Memory B cell (primary cell): ENCODE data around the gene UBE2S.

Source experiments
- ATAC-seq: fragments of 150-1000 bp; cut with Tn5 transposase; 2 replicates; pipeline ENCODE4 v1.10.0; 2021; ENCODE audit warnings: low read depth, mild to moderate bottlenecking, moderate library complexity
- DNase-seq, 2 donors: peaks; one replicate each; pipeline ENCODE4 v3.0.0; 2022; ENCODE audit warnings: low spot score in 2 of 2
- H3K27ac Mint-ChIP-seq: one replicate; pipeline ENCODE4 v1.8.0; 2022; ENCODE audit warnings: mild to moderate bottlenecking, moderate library complexity, mixed read lengths
- H3K27me3 Mint-ChIP-seq: one replicate; pipeline ENCODE4 v1.8.0; 2022; ENCODE audit warnings: mixed read lengths
- H3K36me3 Mint-ChIP-seq: one replicate; pipeline ENCODE4 v1.8.0; 2022; ENCODE audit warnings: mild to moderate bottlenecking, mixed read lengths
- H3K4me1 Mint-ChIP-seq: one replicate; pipeline ENCODE4 v1.8.0; 2022; ENCODE audit warnings: mixed read lengths
- H3K4me3 Mint-ChIP-seq: one replicate; pipeline ENCODE4 v1.8.0; 2022; ENCODE audit warnings: mild to moderate bottlenecking, moderate library complexity, mixed read lengths
- H3K9me3 Mint-ChIP-seq: one replicate; pipeline ENCODE4 v1.8.0; 2022; ENCODE audit warnings: mixed read lengths

Gene UBE2S

DNA sequence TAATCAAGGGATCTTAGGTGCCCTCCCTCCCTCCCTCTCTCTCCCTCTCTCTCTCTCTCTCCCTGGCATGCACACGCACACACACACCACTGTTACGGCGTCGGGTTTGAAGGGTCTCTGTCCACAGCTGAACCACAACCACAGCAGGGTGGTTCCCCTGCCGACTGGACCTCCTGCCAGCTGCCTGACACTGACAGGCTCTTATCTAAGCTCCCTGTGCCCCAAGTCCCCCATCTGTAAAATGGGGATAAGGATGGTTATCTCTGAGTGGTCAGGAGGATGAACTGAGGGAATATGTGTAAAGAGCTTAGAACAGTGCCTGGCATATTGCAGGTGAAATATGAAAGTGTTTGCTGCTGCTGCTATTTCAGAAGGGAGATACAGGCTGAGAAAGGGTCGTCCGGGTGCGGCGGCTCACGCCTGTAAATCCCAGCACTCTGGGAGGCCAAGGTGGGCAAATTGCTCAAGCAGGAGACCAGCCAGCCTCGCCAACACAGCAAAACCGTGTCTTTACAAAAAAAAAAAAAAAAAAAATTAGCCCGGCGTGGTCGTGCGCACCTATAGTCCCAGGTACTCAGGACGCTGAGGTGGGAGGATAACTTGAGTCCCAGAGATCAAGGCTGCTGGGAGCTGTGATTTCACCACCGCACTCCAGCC is 36.4 kb upstream of the UBE2S start:
- peaks cover 3% of the 10 kb centered on the region for H3K9me3 Mint-ChIP-seq
- H3K4me1 Mint-ChIP-seq: peaks cover 20% of the 10 kb centered on the region
- no peak overlapping the region for H3K4me3 Mint-ChIP-seq
- H3K27ac Mint-ChIP-seq: no peak overlapping the region
- DNase-seq (no peak), ATAC-seq (no peak)
- peaks cover 37% of the 10 kb centered on the region for H3K27me3 Mint-ChIP-seq
- peaks cover 6% of the 10 kb centered on the region for H3K36me3 Mint-ChIP-seq

DNA sequence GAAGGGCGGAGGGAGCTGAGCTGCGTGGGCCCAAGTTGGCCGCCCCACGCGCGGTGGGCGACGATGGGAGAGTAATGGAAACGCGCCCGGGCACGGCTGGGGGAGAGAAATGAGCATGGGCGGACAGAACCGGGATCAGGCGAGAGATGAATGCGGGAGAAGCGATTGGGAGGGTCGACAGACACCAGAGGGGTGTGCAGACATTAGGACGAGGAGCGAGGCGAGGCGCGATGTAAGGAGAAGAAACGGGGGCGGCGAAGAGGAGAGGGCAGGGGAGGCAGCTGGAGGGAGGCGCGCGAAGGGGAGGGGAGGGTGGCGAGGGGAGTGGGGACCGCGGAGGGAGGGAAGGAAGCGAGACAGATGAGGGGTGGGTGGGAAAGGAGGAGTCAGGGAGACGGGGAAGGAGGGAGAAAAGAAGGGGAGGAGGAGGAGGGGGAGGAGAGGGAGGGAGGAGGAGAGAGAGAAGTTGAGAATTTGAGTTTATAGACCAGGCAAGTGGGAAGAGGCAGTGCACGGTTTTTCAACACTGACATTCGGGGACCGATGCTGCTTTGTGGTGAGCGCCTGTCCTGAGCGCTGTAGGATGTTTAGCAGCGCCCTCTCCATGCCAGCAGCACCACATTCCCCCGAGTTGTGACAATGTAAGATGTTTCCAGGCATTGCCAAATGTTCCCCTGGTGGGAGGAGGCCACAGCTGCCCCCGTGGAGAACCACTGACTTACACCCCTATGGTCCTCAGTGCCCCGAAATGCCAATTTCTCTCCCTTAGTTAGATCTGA is 35.6 kb upstream of the UBE2S start, which contains the start of gene SHISA7:
SHISA7 (minus strand) TSS at position 256 of the 779 bp plus-strand sequence. CDS start 437 bp downstream, outside the sequence.
- DNase-seq: no peak
- no peak for ATAC-seq
- no peak within 1 kb of the TSS for H3K27ac Mint-ChIP-seq
- peaks cover 40% of the 10 kb centered on the region for H3K27me3 Mint-ChIP-seq
- H3K4me1 Mint-ChIP-seq: peaks cover 20% of the 10 kb centered on the region
- no peak within 1 kb of the TSS for H3K4me3 Mint-ChIP-seq
- peaks cover 3% of the 10 kb centered on the region for H3K9me3 Mint-ChIP-seq
- H3K36me3 Mint-ChIP-seq: peaks cover 6% of the 10 kb centered on the region

DNA sequence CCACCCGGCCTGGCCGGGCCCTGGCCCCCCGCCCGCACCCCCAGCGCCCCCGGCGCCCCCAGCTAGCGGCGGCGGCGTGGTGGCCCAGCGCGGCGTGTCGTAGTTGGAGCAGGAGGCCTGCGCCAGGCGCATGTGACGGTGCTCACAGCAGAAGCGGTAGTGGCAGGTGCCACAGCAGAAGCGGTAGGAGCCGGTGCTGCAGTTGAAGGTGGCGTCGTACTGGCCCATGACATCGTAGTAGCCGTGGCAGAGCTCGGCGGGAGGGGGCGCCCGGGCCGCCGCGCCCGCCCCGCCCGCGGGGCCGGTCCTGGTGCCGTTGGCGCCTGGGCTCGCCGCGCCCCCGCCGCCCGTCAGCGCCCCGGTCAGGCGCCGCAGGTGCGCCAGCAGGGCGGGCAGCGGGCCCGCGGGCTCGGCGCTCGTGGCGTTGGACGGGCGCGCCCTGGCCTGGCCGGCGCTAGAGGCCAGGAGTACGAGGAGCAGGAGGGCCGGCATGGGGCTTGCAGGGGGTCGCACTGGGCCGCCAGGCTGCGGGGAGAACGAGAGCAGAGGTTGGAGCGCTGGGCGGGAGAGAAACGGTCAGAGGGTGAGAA is 34.9 kb upstream of the UBE2S start:
- Mint-ChIP-seq H3K4me1 (peaks cover 20% of the 10 kb centered on the region), H3K27me3 (peaks cover 40% of the 10 kb centered on the region), H3K9me3 (peaks cover 3% of the 10 kb centered on the region), H3K4me3 (no peak overlapping the region), H3K27ac (no peak overlapping the region), H3K36me3 (peaks cover 6% of the 10 kb centered on the region)
- DNase-seq (peak in 1 of 2 donors; percentile 33), ATAC-seq (peak; percentile 58)

DNA sequence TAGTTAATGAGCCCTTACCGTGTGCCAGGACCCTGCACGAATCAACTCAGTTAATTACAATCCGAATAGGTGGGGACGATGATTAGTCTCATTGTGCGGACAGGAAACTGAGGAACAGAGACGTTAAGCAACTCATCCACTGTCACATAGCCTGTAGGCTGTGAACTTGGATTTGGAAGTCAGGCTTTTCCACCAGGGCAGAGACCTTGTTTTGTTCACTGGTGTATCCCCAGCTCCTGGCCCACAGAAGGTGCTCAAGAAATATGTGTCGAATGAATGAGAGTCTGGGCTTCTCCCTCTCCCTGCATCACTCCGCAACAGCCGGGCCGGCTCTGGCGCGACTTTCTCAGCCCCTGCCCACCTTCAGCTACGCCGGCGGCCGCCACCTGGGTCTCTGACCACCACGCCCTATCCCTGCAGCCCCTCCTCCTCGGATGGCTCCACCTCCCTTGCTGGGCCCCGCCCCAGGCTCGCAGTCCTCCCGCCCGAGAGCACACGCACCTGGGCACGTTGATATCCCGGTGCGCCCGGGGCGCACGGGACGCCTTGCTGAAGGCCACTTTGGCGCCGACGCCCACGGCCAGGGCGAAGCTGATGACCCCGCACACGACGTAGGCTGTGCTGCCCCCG is 34.2 kb upstream of the UBE2S start:
- peaks cover 42% of the 10 kb centered on the region for H3K27me3 Mint-ChIP-seq
- H3K4me3 Mint-ChIP-seq: peak overlapping the region; percentile 21
- H3K4me1 Mint-ChIP-seq: peaks cover 22% of the 10 kb centered on the region
- ATAC-seq: peak; percentile 35
- DNase-seq: peak in 1 of 2 donors; percentile 22
- peak overlapping the region; percentile 19 for H3K27ac Mint-ChIP-seq
- H3K9me3 Mint-ChIP-seq: peaks cover 3% of the 10 kb centered on the region
- H3K36me3 Mint-ChIP-seq: peaks cover 6% of the 10 kb centered on the region

DNA sequence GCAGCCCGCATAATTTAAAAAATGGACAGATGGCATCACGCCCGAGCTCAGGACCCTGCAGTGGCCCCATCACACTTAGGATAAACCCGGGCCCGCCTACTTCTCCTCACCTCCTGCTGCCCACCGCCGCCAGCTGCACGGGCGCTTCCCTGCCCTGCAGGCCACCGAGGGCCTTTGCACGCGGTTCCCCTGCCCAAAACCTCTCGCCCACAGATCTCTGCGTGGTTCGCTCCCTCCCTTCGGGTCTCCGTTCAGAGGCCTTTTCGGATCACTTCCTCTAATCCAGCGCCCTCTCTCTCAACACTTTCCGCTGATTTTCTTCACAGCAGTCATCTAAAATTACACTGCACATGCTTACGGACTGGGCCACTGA is 33.7 kb upstream of the UBE2S start:
- H3K36me3 Mint-ChIP-seq: peaks cover 6% of the 10 kb centered on the region
- peaks cover 3% of the 10 kb centered on the region for H3K9me3 Mint-ChIP-seq
- peak overlapping the region; percentile 21 for H3K4me3 Mint-ChIP-seq
- peaks cover 46% of the 10 kb centered on the region for H3K27me3 Mint-ChIP-seq
- H3K27ac Mint-ChIP-seq: peak overlapping the region; percentile 19
- ATAC-seq: peak; percentile 61
- peak; percentile 32 to 39 for DNase-seq
- peaks cover 22% of the 10 kb centered on the region for H3K4me1 Mint-ChIP-seq

DNA sequence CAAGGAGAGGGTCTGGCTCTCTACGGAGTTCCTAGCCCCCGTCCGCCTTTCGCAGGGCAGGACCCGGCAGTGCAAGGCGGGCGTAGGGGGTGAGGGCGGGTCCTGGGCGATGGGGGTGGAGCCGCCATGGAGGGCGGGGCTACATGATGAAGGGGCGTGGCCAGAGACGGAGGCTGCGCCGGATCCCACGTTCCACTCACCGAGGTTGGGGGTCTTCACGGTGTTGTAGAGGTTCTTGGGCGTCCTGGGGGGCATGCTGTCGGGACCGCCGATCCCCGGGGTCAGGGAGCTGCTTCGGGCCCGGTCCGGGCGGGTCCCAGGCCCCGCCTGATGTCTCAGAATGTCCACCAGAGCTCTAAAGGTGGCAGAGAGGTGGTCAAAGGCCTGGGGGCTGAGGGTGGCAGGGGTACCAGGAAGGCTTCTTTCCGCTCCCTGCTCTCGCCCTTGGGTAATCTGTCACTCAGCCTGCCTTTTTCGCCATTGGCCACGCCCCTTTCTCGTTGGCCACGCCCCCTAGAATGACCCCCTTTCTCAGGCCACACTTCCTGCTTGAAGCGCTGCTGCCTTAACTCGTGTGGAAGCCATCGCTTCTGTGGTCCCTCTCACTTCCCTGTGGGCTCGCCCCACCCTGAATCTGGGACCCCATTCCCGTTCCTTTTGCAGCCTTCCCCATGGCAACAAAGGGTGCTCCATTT is 33.0 kb upstream of the UBE2S start:
- H3K27me3 Mint-ChIP-seq: peaks cover 44% of the 10 kb centered on the region
- DNase-seq (peak in 1 of 2 donors; percentile 16), ATAC-seq (no peak)

DNA sequence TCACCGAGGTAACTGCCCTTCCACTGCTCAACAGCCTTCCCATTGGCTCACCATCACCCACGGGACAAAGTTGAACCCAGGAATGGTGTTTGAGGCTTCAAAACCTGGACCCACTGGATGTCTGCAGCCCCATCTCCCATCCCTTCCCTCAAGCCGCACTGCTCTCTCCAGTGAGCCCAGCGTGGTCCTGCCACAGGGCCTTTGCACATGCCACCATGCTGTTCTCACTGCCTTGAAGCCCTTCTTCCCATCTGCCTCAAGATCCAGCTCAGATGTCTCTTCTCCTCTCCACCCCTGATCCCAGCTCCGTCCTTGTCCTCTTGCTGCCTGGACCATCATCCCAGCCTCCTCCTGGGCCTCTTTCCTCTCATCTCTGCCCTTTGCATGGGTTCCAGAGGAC is 31.5 kb upstream of the UBE2S start:
- Mint-ChIP-seq H3K27me3 (peaks cover 38% of the 10 kb centered on the region), H3K4me3 (no peak overlapping the region), H3K36me3 (peaks cover 6% of the 10 kb centered on the region), H3K4me1 (peaks cover 22% of the 10 kb centered on the region), H3K9me3 (peaks cover 3% of the 10 kb centered on the region), H3K27ac (no peak overlapping the region)
- DNase-seq: no peak
- ATAC-seq: no peak

More for the DNA sequence above, 33.0 kb upstream of the UBE2S start:
- Mint-ChIP-seq H3K9me3 (peaks cover 3% of the 10 kb centered on the region), H3K36me3 (peaks cover 6% of the 10 kb centered on the region), H3K4me1 (peaks cover 22% of the 10 kb centered on the region), H3K27ac (no peak overlapping the region), H3K4me3 (no peak overlapping the region)

DNA sequence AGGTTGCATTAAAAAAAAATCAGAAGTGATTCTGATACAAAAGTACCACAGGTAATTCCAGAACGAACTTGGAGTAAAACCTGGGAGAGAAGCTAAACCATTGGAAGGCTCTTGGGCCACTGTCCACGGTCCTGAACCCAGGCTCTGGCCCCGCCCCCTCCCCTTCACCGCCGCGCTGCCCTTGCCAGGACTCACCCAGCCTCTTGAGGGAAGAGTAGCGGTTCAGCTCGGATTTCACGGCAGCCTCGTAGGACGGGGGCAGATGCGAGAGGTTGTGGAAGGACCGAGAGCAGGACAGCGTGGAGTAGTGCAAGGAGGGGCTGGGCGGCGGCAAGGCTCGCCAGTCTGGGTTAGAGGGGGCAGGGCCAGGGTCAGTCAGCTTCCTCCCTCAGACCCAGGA is 29.8 kb upstream of the UBE2S start:
- peaks cover 16% of the 10 kb centered on the region for H3K4me1 Mint-ChIP-seq
- H3K27me3 Mint-ChIP-seq: peaks cover 30% of the 10 kb centered on the region
- no peak overlapping the region for H3K27ac Mint-ChIP-seq
- H3K9me3 Mint-ChIP-seq: peaks cover 3% of the 10 kb centered on the region
- ATAC-seq (no peak), DNase-seq (no peak)
- no peak overlapping the region for H3K4me3 Mint-ChIP-seq
- peaks cover 6% of the 10 kb centered on the region for H3K36me3 Mint-ChIP-seq

DNA sequence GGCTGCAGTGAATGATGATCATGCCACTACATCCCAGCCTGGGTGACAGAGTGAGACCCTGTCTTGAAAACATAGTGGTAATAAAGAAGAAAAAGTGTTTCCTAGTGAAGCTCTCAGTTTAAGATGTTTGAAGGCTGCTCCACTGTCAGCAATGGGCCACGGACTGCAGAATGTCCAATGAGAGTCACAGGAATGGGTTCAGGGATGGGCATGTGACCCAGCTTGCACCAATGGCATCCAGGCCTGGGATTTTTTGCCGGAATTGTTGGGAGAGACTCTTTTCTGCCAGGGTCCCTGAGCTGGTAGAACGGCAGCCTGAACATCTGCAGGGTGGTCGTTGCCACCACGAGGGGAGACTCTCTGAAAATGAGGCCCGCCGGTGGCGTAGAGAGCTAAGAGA is 29.3 kb upstream of the UBE2S start:
- Mint-ChIP-seq H3K36me3 (peaks cover 6% of the 10 kb centered on the region), H3K27me3 (peaks cover 34% of the 10 kb centered on the region), H3K27ac (no peak overlapping the region), H3K4me1 (peaks cover 16% of the 10 kb centered on the region), H3K9me3 (peaks cover 3% of the 10 kb centered on the region), H3K4me3 (no peak overlapping the region)
- no peak for ATAC-seq
- DNase-seq: no peak

DNA sequence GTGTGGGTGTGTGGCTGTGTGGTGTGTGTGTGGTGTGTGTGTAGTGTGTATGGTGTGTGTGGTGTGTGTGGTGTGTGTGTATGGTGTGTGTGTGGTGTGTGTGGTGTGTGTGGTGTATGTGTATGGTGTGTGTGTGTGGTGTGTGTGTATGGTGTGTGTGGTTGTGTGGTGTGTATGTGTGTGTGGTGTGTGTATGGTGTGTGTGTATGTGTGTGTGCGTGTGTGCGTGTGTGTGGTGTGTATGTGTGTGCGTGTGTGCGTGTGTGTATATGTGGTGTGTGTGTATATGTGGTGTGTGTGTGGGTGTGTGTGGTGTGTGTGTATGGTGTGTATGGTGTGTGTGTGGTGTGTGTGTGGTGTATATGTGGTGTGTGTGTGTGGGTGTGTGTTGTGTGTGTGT is 27.4 kb upstream of the UBE2S start:
- H3K27ac Mint-ChIP-seq: no peak overlapping the region
- peaks cover 3% of the 10 kb centered on the region for H3K36me3 Mint-ChIP-seq
- no peak for ATAC-seq

DNA sequence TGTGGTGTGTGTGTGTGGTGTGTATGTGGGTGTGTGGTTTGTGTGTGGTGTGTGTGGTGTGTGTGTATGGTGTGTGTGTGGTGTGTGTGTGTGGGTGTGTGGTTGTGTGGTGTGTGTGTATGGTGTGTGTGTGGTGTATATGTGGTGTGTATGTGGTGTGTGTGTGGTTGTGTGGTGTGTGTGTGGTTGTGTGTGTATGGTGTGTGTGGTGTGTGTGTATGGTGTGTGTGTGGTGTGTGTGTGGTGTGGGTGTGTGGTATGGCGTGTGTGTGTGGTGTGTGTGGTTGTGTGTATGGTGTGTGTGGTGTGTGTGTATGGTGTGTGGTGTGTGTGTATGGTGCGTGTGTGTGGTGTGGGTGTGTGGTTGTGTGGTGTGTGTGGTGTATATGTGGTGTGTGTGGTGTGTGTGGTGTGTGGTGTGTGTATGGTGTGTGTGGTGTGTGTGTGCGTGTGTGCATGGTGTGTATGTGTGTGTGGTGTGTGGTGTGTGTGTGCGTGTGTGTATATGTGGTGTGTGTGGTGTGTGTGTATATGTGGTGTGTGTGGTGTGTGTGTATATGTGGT is 26.9 kb upstream of the UBE2S start:
- DNase-seq (no peak), ATAC-seq (no peak)
- Mint-ChIP-seq H3K36me3 (peaks cover 3% of the 10 kb centered on the region), H3K9me3 (peaks cover 3% of the 10 kb centered on the region), H3K4me3 (no peak overlapping the region), H3K27ac (no peak overlapping the region), H3K4me1 (peaks cover 2% of the 10 kb centered on the region), H3K27me3 (peaks cover 36% of the 10 kb centered on the region)

More for the DNA sequence above, 27.4 kb upstream of the UBE2S start:
- H3K4me1 Mint-ChIP-seq: peaks cover 7% of the 10 kb centered on the region
- peaks cover 3% of the 10 kb centered on the region for H3K9me3 Mint-ChIP-seq
- peaks cover 39% of the 10 kb centered on the region for H3K27me3 Mint-ChIP-seq
- H3K4me3 Mint-ChIP-seq: no peak overlapping the region
- no peak for DNase-seq

DNA sequence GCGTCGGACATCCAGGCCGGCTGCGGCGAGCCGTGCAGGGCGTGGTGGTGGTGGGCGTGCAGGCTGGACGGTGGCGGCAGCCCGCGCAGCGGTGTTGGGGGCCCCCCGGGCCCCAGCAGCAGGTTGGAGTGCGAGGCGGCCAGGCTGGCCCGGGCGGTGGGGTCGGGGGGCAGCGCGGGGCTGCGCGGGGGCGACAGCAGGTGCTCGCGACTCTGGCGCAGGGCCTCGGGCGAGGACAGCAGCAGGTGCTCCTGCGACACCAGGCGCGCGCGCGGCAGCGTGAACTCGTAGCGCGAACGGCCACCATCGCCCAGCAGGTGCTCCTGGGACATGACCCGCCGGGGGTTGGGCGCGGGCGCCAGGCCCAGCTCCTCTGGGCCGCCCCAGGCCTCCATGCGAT is 25.7 kb upstream of the UBE2S start:
- Mint-ChIP-seq H3K4me1 (peaks cover 2% of the 10 kb centered on the region), H3K36me3 (peaks cover 2% of the 10 kb centered on the region), H3K27ac (no peak overlapping the region), H3K27me3 (peaks cover 34% of the 10 kb centered on the region), H3K4me3 (no peak overlapping the region), H3K9me3 (no peaks in the 10 kb centered on the region)
- no peak for DNase-seq
- ATAC-seq: no peak

DNA sequence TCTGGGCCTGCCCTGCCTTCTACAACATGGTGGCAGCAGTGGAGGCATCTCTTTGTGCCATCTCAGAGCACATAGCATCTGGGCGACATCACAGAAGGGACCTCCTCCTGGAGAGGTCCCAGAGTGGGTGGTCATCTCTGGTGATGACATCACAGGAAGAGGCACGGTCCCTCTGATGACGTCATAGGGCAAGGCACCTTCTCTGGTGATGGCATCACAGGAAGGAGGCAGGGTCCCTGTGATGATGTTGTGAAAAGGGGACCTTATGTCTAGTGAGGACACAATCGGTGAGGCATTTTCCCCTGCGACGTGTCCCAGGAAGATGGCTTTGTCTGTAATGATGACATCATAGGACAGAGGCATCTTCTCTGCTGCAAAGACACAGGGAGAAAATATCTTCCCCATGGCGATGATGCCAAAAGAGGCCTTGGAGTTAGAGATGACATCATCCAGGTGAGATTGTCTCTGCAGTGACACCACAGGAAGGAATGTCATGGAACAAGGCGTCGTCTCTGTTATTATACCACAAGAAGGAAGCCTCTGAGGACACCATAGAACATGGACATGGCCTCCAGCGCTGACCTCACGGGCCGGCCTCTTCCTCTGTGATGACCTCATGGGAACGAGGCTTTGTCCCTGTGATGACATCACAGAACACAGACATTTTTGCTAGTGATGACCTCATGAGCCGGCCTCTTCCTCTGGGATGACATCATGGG is 24.8 kb upstream of the UBE2S start:
- H3K4me3 Mint-ChIP-seq: no peak overlapping the region
- H3K36me3 Mint-ChIP-seq: peaks cover 2% of the 10 kb centered on the region
- H3K9me3 Mint-ChIP-seq: no peaks in the 10 kb centered on the region
- no peak overlapping the region for H3K27ac Mint-ChIP-seq
- H3K27me3 Mint-ChIP-seq: peaks cover 32% of the 10 kb centered on the region
- peaks cover under 1% of the 10 kb centered on the region for H3K4me1 Mint-ChIP-seq
- ATAC-seq: no peak
- DNase-seq: no peak
